GM23338 (cell line): Measurements from ENCODE around the gene PPP2R5C. TPM values are rescaled to one million over a fixed set of nuclear protein-coding genes. Genes with fewer than 3 reads are reported as not detected.

Experiments
- ATAC-seq: fragments of 200-7000 bp; cut with Tn5 transposase; 3 replicates; pipeline ENCODE4 v1.9.1; 2020
- DNase-seq: peaks from one replicate; pipeline ENCODE4 v3.0.0-alpha.2; 2015; ENCODE audit warnings: low spot score
- H2AFZ ChIP-seq: fragments of 200-600 bp; sonication (generic); 2 replicates; pipeline ENCODE4 v1.8.0; 2016; ENCODE audit warnings: antibody characterized with exemption, mild to moderate bottlenecking, moderate library complexity
- H3F3A ChIP-seq: fragments of 200-600 bp; sonication (generic); replicated peaks from 2 replicates; pipeline ENCODE4 v1.8.0; 2017; ENCODE audit warnings: antibody characterized with exemption, mixed run types, low read depth
- H3K27ac ChIP-seq: fragments of 200-600 bp; sonication (generic); 2 replicates; pipeline ENCODE4 v1.6.1; 2016; ENCODE audit warnings: low read depth
- H3K27me3 ChIP-seq: fragments of 200-600 bp; sonication (generic); 2 replicates; pipeline ENCODE4 v1.8.0; 2016; ENCODE audit warnings: mild to moderate bottlenecking, mixed run types, moderate library complexity; ENCODE audit not compliant: insufficient read depth
- H3K36me3 ChIP-seq: fragments of 200-600 bp; sonication (generic); 2 replicates; pipeline ENCODE4 v1.8.0; 2016; ENCODE audit warnings: mild to moderate bottlenecking; ENCODE audit not compliant: insufficient read depth
- H3K4me1 ChIP-seq: fragments of 200-600 bp; sonication (generic); 2 replicates; pipeline ENCODE4 v1.8.0; 2016; ENCODE audit warnings: mild to moderate bottlenecking, moderate library complexity; ENCODE audit not compliant: insufficient read depth
- H3K4me2 ChIP-seq: fragments of 200-600 bp; sonication (generic); 2 replicates; pipeline ENCODE4 v1.7.1; 2017; ENCODE audit warnings: mixed run types
- H3K4me3 ChIP-seq: fragments of 200-600 bp; sonication (generic); 2 replicates; pipeline ENCODE4 v1.6.1; 2016; ENCODE audit warnings: mixed run types
- H3K79me2 ChIP-seq: fragments of 200-600 bp; sonication (generic); replicated peaks from 2 replicates; pipeline ENCODE4 v1.8.0; 2017; ENCODE audit warnings: mild to moderate bottlenecking; ENCODE audit not compliant: insufficient read depth
- H3K9me2 ChIP-seq: fragments of 200-600 bp; sonication (generic); 2 replicates; pipeline ENCODE4 v1.8.0; 2017; ENCODE audit not compliant: insufficient read depth
- H4K20me1 ChIP-seq: fragments of 200-600 bp; sonication (generic); replicated peaks from 2 replicates; pipeline ENCODE4 v1.8.0; 2017; ENCODE audit warnings: mild to moderate bottlenecking; ENCODE audit not compliant: insufficient read depth
- H3K27ac Mint-ChIP-seq: 2 replicates; pipeline ENCODE4 v1.8.0; 2020; ENCODE audit warnings: inconsistent platforms, mild to moderate bottlenecking, moderate library complexity, mixed read lengths
- H3K27me3 Mint-ChIP-seq: 3 replicates; pipeline ENCODE4 v1.8.0; 2022; ENCODE audit warnings: low read depth, mild to moderate bottlenecking, moderate library complexity, mixed read lengths, inconsistent platforms; ENCODE audit not compliant: insufficient read depth, poor library complexity
- H3K36me3 Mint-ChIP-seq: 3 replicates; pipeline ENCODE4 v1.8.0; 2021; ENCODE audit warnings: low read depth, mild to moderate bottlenecking, inconsistent platforms, moderate library complexity, mixed read lengths
- H3K4me1 Mint-ChIP-seq: 3 replicates; pipeline ENCODE4 v1.8.0; 2020; ENCODE audit warnings: mild to moderate bottlenecking, inconsistent platforms, mixed read lengths
- H3K4me3 Mint-ChIP-seq: 3 replicates; pipeline ENCODE4 v1.8.0; 2021; ENCODE audit warnings: moderate library complexity, mild to moderate bottlenecking, inconsistent platforms, mixed read lengths
- H3K9me3 Mint-ChIP-seq: 3 replicates; pipeline ENCODE4 v1.8.0; 2020; ENCODE audit warnings: moderate library complexity, mild to moderate bottlenecking, inconsistent platforms, mixed read lengths
- CREB1 ChIP-seq: fragments of 250-450 bp; sonication (Bioruptor Pico); IDR thresholded peaks from 2 replicates; pipeline ENCODE4 v1.5.0; 2020; ENCODE audit warnings: low read depth, mild to moderate bottlenecking, moderate library complexity
- EZH2phosphoT487 ChIP-seq: fragments of 200-600 bp; sonication (generic); IDR thresholded peaks from one replicate; pipeline ENCODE4 v1.8.1; 2018; ENCODE audit warnings: antibody characterized with exemption; ENCODE audit not compliant: unreplicated experiment
- POLR2AphosphoS5 ChIP-seq: IDR thresholded peaks from 2 replicates; pipeline ENCODE4 v1.6.1; 2016; ENCODE audit warnings: antibody characterized with exemption, low read depth
- STAT1 ChIP-seq: IDR thresholded peaks from one replicate; pipeline ENCODE4 v1.6.1; 2016; ENCODE audit warnings: antibody characterized with exemption; ENCODE audit not compliant: unreplicated experiment
- polyA plus RNA-seq: library from polyadenylated mRNA; unstranded; fragments of >200 nt; fragmentation: Nextera tagmentation; extraction: Ambion mirVana; gene quantifications from 2 replicates; pipeline ENCODE4 v1.2.1, GENCODE V29; 2016
- total RNA-seq: library from RNA; depleted of rRNA; stranded (reverse); fragments of >200 nt; shearing (Covaris generic); gene quantifications from 2 replicates; pipeline ENCODE4 v1.2.3, GENCODE V29; 2014
- TF ChIP-seq, protein P1 (sequence below), 2 experiments: fragments of 200-600 bp in 1 of 2; sonication (generic) in 1 of 2; conservative IDR thresholded peaks; 2 replicates each; pipeline versions ENCODE4 v1.5.1 to v1.6.1; 2016 to 2017; ENCODE audit warnings: antibody characterized with exemption in 2 of 2, low read depth in 2 of 2, mild to moderate bottlenecking in 2 of 2, moderate library complexity in 1 of 2

PPP2R5C gene
- total and polyA plus RNA-seq, 2 experiments from 2014 or later, result 75.4 to 79.7 TPM

DNA sequence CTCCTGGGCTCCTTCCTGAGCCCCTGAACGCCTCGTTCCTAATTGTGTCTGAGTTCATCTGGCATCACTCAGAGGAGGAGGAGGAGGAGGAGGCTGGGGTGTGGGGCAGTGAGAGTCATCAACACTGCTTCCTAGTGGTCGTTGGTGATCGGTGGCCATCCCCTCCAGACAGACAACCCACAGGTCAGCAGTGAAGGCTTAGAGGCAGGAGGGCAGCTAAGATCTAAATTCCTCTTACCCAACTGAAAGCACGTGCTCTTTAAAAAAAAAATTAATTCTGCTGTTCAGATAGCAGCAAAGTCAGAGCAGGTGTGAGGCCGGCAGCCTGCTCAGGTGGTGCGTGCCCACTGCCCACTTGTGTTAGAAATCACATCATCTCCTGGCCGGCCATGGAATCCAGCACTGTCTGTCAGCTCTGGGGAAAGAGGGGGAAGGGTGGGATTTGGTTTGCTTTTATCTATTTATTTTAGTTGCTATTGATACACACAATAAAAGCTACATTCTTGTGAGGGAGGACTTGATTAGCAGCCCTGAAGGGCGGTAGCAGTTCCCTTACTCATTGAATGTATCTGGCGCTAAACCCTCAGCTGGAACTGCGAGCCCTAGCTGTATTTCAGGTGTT is 46.6 kb downstream of the PPP2R5C start:
- Histone ChIP-seq H3K36me3 (no peaks in the 10 kb centered on the region), H3K27ac (peak overlapping the region; percentile 62; the same call in 1 of the 2 replicates), H4K20me1 (no peaks in the 10 kb centered on the region; the same call in 1 of the 2 replicates), H3K79me2 (peaks cover 29% of the 10 kb centered on the region), H3K4me1 (peaks cover 19% of the 10 kb centered on the region), H2AFZ (no peak overlapping the region), H3K4me2 (peak overlapping the region; percentile 64), H3K9me2 (no peaks in the 10 kb centered on the region), H3K27me3 (no peaks in the 10 kb centered on the region), H3F3A (no peaks in the 10 kb centered on the region), H3K4me3 (peak overlapping the region; percentile 21; the same call in 1 of the 2 replicates)
- no peaks in the 10 kb centered on the region for H3K36me3 Mint-ChIP-seq
- DNase-seq (peak; percentile 79), ATAC-seq (peak; percentile 83)
- TF ChIP-seq, protein P1, sequence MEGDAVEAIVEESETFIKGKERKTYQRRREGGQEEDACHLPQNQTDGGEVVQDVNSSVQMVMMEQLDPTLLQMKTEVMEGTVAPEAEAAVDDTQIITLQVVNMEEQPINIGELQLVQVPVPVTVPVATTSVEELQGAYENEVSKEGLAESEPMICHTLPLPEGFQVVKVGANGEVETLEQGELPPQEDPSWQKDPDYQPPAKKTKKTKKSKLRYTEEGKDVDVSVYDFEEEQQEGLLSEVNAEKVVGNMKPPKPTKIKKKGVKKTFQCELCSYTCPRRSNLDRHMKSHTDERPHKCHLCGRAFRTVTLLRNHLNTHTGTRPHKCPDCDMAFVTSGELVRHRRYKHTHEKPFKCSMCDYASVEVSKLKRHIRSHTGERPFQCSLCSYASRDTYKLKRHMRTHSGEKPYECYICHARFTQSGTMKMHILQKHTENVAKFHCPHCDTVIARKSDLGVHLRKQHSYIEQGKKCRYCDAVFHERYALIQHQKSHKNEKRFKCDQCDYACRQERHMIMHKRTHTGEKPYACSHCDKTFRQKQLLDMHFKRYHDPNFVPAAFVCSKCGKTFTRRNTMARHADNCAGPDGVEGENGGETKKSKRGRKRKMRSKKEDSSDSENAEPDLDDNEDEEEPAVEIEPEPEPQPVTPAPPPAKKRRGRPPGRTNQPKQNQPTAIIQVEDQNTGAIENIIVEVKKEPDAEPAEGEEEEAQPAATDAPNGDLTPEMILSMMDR (conservative IDR thresholded peaks at IDR 0.05; ENCODE audit: low read depth in 2 of 2), result peak; percentile 43 to 66
- no peak for TF ChIP-seq STAT1
- H3K9me3 Mint-ChIP-seq, result no peaks in the 10 kb centered on the region
- peak overlapping the region; percentile 46; the same call in 2 of the 3 replicates for H3K4me3 Mint-ChIP-seq
- H3K4me1 Mint-ChIP-seq, result peaks cover 24% of the 10 kb centered on the region
- H3K27me3 Mint-ChIP-seq, result peaks cover 16% of the 10 kb centered on the region
- peak overlapping the region; percentile 46 for H3K27ac Mint-ChIP-seq

DNA sequence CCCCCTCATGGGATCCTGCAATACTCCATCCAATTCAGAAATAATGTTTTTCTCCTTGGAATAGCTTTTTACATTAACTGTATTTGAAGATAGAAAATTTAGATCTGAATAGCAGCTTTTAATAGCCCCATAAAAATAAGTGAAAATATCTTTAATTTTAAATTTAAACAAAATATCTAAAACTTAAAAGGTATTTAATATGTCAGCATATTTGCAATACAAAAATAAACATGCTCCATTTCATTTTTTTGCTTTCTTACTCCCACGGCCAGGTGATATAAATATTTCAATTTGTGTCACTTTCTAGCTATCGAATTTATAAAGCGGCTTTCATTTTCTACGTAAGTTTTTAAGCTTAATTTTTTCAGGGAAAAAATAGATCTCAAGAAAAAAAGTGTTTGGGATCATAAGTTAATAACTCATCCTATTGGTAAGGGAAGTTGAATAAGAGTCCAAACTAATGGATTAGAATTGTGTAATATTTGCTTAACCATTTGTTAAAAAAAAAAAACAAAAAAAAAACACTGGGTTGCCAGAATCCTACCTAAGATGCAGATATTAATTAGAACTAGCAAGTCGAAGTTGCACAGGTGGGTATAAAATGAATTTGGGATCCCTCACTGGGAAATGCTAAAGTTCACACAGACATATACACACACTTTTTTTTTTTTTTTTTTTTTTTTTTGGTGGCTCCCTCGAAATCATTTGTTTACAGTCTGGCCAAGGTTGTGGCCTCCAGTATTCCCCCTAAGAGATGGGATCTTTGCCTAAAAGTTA is 47.6 kb downstream of the PPP2R5C start:
- Histone ChIP-seq H3K27ac (peak overlapping the region; percentile 83), H3K4me1 (peaks cover 19% of the 10 kb centered on the region), H3K36me3 (no peaks in the 10 kb centered on the region), H3F3A (no peaks in the 10 kb centered on the region), H2AFZ (no peak overlapping the region), H4K20me1 (no peaks in the 10 kb centered on the region; the same call in none of the 2 replicates), H3K9me2 (no peaks in the 10 kb centered on the region), H3K79me2 (peaks cover 38% of the 10 kb centered on the region), H3K4me3 (peak overlapping the region; percentile 60), H3K4me2 (peak overlapping the region; percentile 76), H3K27me3 (no peaks in the 10 kb centered on the region)
- Mint-ChIP-seq H3K27me3 (peaks cover 16% of the 10 kb centered on the region), H3K27ac (peak overlapping the region; percentile 99), H3K9me3 (no peaks in the 10 kb centered on the region), H3K4me3 (peak overlapping the region; percentile 97), H3K36me3 (no peaks in the 10 kb centered on the region), H3K4me1 (peaks cover 24% of the 10 kb centered on the region)
- no peak for DNase-seq
- no peak for TF ChIP-seq EZH2phosphoT487
- no peak for ATAC-seq

DNA sequence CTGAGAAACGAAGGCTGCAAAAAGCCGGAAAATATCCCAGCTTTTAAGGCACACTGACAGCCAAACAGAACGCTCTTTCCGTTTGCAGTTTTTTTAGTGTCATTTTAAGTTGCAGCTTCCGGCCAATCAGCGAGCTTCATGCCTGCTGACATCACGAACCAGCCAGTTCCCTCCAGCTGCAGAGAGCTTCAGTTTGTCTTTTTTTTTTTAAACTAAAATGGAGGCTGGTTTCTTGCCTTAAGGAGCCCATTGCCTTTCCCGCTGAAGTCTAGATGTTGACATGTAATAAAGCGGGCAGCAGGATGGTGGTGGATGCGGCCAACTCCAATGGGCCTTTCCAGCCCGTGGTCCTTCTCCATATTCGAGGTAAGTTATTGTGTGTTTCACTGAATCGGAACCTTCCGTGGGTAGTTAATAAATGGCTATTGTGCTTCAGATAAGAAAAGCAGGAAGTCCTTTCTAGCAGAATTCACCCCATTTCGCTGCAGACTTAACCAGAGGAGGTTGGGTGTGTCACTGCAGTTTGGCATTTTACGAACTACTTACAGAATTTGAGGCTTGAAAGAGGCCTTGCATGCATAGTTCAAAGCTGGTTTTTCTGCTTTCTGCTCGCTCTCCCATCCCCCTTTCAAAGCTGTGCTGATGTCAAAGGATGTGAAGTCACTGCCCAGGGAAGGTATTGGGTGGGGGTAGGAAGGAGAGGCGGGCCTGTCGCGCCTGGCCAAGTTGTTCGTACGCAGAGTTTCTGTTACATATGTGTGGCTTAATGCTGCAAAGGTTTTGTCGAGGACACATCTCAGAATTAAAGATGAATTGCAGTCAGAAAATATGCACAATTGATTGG is 48.4 kb downstream of the PPP2R5C start:
- Histone ChIP-seq H3K27ac (peak overlapping the region; percentile 98), H4K20me1 (peaks cover 2% of the 10 kb centered on the region), H3K27me3 (no peaks in the 10 kb centered on the region), H3K4me2 (peak overlapping the region; percentile 76), H3K9me2 (no peaks in the 10 kb centered on the region), H2AFZ (no peak overlapping the region), H3K4me3 (peak overlapping the region; percentile 60), H3K4me1 (peaks cover 19% of the 10 kb centered on the region), H3K79me2 (peaks cover 46% of the 10 kb centered on the region), H3F3A (no peaks in the 10 kb centered on the region), H3K36me3 (no peaks in the 10 kb centered on the region)
- no peaks in the 10 kb centered on the region for H3K9me3 Mint-ChIP-seq
- H3K4me1 Mint-ChIP-seq, result peaks cover 24% of the 10 kb centered on the region
- ATAC-seq (peak; percentile 88), DNase-seq (peak; percentile 96)
- H3K4me3 Mint-ChIP-seq, result peak overlapping the region; percentile 97
- H3K36me3 Mint-ChIP-seq, result no peaks in the 10 kb centered on the region
- peak; percentile 86 for TF ChIP-seq CREB1 (CRISPR knock-in tag)
- peak; percentile 73 for TF ChIP-seq POLR2AphosphoS5
- TF ChIP-seq EZH2phosphoT487, result no peak
- peaks cover 16% of the 10 kb centered on the region for H3K27me3 Mint-ChIP-seq
- H3K27ac Mint-ChIP-seq, result peak overlapping the region; percentile 99
